ENCODE results near the gene KRTAP10-10.
"Not testable (repeated sequence)": the region's sequence is repeated elsewhere in the genome, so short reads cannot be mapped to it uniquely, and the experiment has no call there.

The KRTAP10-10 gene

DNA sequence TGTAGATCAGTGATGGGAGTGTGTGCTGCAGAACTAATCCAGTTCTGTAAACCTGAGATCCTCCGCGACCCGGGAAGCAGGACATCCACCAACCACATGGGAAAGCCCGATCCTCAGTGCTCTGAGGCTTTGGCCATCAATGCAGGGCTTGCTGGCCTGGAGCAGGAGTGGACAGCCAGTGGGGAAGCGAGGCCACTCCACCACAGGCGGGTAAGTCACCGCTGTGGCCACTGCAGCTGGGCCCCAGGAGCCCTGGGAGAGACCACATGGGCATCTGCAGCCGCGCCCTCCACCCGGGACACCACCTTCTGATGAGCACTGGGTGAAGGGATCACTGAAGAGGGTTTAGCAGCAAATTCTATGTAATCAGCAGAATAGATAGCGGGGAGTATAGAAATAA, 44.0 kb downstream of the KRTAP10-10 start:
- DNase-seq (ENCODE audit: low read depth in 1 of 2, low spot score in 1 of 2) = no peak

DNA sequence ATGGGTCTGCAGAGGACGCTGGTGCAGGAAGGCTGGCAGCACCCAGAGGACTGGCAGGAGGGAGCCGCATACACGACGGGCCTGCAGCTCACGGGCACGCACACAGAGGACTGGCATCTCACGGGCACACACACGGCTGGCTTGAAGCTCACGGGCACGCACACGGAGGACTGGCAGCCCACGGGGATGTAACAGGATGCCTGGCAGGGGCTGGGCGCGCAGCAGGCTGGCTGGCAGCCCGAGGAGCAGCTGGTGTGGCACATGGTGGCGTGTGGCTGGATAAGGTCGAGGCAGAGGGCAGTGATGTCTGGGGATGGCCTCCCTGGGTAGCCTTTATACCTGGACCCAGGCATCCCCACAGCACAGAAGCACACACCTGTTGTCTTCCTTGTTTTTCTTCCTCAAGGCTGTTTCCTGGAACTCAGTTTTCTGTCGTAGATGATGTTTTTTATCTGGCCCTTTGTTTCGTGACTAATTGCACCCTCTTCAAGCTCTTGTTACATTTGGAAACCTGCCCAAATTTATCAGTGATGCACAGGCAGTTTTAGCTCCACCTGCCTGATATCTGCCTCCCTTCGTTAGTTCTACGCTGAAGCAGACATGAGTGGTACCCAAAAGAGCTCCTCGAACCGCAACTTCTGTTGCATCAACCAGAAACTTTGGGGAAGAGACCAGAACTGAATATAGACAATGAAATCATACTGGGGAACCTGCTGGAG, 44.9 kb downstream of the KRTAP10-10 start, which contains the start of gene KRTAP12-1:
Gene KRTAP12-1 (minus strand): TSS at position 303 of the 719 bp plus-strand sequence. CDS start 40 bp downstream, at position 263.
- DNase-seq (ENCODE audit: low read depth in 1 of 2, low spot score in 1 of 2) = no peak

DNA sequence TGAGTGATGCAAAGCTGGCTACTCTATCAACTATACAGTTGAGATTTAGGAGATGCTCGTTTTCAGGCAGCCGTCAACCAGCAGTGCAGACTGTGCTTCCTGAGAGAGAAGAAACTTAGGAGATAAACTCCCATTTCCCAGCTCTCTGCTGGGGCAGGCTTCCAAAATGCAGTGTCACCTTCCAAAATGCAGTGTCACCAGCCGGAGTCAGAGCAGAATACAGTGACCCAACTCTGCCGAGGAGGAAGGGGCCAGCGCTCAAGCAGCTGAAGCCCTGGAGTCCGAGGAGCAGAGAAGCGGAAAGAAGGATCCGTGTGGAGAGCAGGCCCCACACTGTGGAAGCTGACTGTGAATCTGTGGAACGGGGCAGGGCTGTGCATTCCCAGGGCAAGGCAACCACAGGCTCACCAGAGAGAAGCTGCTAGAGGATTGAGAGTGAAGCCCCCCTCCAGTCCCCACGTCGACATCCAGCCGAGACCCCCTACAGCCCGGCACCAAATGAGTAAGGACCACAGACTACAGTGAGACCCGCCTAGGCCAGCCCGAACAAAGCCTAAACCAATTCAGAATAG, 45.5 kb downstream of the KRTAP10-10 start:
- no peak for DNase-seq (ENCODE audit: low read depth in 1 of 2, low spot score in 1 of 2)

DNA sequence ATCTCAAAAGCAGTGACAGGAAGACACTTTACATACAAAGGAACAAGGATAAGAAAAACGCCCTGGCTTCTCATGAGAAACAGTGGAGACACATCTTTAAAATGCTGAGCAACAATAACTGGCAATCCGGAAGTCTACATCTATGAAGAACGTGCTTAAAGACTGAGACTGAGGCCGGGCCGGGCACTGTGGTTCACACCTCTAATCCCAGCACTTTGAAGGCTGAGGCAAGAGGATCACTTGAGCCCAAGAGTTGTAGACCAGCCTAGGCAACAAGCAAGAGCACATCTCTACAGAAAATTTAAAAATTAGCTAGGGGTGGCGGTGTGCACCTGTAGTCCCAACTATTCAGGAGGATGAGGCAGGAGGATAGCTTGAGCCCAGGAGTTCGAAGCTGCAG, 46.9 kb downstream of the KRTAP10-10 start:
- DNase-seq (ENCODE audit: low read depth in 1 of 2, low spot score in 1 of 2) = no peak

DNA sequence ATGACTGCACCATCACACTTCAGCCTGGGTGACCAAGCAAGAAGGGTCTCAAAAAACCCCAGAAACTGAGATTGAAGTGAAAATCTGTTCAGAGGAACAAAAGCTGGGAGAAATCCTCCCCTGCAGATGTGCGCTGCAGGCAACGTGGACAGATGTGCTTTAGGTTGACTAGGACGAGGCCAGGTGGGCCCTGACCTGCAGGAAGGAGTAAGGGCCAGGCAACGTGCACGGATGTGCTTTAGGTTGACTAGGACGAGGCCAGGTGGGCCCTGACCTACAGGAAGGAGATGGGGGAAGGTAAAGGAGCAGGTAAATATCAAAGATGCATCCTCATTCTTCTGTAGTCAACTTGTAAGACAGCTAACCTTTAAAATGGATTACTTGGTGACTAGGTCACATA, 47.3 kb downstream of the KRTAP10-10 start:
- DNase-seq (ENCODE audit: low read depth in 1 of 2, low spot score in 1 of 2) = no peak

DNA sequence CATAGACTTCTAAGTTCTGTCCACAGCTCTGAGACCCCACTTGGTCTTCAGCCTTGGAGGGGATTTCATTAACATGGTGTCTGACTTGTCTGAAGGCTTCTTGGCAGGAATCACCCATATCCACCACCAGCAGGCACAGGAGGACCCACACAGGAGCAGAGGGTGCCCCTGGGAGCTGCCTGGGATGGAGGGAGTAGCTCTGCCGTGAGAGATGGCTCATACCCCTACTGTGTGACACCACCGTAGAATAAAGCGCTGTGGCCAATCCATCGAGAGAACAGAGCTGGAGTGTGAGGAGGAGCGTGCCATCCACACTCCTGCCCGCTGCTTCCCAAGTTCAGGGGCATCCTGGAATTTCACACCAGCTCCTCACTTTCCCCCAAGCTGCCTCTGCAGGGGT, 47.9 kb downstream of the KRTAP10-10 start:
- DNase-seq (ENCODE audit: low read depth in 1 of 2, low spot score in 1 of 2) = not testable (repeated sequence)

DNA sequence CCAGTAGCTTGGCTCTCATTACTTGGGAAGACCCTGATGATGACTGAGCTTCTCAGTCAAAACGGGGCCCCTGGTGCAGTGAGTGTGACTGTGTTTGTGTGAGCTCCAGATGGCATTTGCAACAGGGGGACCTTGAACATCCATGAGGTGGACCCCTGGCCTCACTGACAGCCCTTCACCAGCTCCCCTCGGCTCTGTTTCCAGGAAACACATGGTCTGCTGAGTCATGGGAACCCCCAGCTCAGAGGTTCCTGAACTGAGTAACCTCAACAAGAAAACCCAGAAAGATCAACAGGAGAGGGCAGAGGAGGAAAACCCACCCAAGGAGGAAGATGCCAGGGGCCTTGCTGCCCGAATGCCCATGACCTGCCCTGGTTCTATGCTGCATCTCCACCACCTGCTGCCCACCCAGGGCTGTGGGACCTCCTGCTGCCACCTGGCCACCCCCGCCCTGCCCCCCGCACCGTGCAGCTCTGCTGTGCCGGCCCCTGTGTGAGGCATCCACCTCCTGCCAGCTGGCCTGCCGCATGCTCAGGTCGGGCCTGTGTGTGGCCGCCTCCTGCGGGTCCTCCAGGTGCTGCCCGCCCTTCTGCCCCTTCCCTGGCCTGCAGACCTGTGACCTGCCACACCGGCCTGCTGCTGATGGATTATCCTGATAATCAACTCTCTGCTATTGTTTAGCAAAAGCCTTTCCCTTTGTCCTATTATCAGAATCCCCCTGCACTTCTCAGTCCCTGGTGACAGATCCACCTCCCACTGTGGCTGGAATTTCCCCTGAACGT, 49.0 kb downstream of the KRTAP10-10 start:
- DNase-seq (ENCODE audit: low read depth in 1 of 2, low spot score in 1 of 2) = no peak

DNA sequence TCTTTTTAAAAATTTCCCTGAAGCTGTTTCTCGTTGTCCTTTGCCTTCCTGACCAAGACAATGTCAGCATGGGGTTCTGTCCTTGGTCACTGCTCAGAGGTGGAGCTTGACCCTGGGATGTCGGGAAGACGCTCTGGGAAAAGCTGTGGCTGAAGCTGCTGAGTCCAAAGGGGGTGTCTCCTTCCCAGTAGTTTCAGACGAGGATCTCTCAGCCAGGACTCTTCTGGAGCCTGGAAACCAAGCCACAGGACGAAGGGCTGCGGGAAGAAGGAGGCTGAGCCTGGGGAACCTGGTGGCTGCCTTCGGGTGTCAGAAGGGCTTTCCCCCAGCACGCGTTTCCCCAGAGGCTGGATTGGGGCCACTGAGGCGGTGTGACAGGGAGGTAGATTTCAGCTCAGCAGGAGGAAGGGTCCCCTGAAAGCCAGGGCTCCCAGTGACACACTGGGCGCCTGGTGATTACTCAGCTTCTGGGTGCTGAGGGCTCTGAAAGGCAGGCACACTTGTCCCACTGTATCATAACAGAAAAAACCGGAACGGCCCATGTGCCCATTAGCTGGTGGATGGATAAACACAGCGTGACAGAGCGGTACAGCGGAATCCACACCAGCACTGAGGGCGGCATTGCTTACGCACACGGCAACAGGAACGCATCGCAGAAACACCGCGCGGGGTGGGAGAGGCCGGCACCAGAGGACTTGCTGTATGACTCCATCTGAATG, 49.8 kb downstream of the KRTAP10-10 start:
- no peak for DNase-seq (ENCODE audit: low read depth in 1 of 2, low spot score in 1 of 2)

DNA sequence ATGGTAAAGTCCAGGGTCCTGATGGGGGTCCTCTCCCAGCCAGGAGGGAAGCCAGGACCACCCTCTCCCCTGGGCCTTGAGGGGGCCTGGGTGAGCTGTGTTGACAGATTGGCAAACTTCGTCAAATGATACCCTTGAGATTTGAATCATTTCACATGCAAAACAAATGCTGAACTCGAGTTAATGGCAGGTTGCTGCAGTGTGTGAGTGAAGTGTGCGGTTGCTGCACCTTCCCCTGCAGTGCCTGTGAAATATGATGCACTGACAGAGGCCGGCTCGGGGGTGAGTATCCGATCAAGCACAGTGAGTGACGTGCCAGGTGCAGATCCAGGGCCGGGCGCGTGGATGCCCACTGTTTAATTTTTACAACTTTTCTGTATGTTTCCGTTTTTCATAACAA, 50.5 kb downstream of the KRTAP10-10 start:
- DNase-seq (ENCODE audit: low read depth in 1 of 2, low spot score in 1 of 2) = no peak

Measured in activated CD4-positive, alpha-beta T cell treated with anti-CD3 and anti-CD28 coated beads, Interleukin-2, amount 50 U/mL, for 24 hours (primary cell).